Stimulated activated CD8-positive, alpha-beta memory T cell treated with anti-CD3 and anti-CD28 coated beads, Interleukin-12 subunit alpha, Interleukin-12 subunit beta, amount 100 ng/mL, for 24 hours (primary cell): ENCODE data around the gene HMGN2.

Source experiments
- DNase-seq: peaks from one replicate; pipeline ENCODE4 v3.0.0-alpha.2; 2020; ENCODE audit errors: extremely low read depth

Gene HMGN2

GRCh38 chr1:26472320-26472900 is at the start of gene HMGN2:
Gene HMGN2 (plus strand): TSS chr1:26472440. CDS start chr1:26472613, 173 bp downstream.
- DNase-seq = peak; percentile 79

- no peak for DNase-seq
Observed at GRCh38 chr1:26429721-26430120, 42.5 kb upstream of the HMGN2 start.

GRCh38 chr1:26431979-26432695 is 40.1 kb upstream of the HMGN2 start, which contains the start of gene DHDDS:
Gene DHDDS (plus strand): TSS chr1:26432321. CDS start chr1:26432946, 625 bp downstream.
- peak; percentile 94 for DNase-seq

GRCh38 chr1:26432793-26433192 is 39.4 kb upstream of the HMGN2 start:
- DNase-seq = no peak

- DNase-seq = no peak
Observed at GRCh38 chr1:26434161-26434752, 38.0 kb upstream of the HMGN2 start.

GRCh38 chr1:26438041-26438440 is 34.2 kb upstream of the HMGN2 start:
- no peak for DNase-seq

- no peak for DNase-seq
Observed at GRCh38 chr1:26440259-26440658, 32.0 kb upstream of the HMGN2 start.

- DNase-seq = no peak
Observed at GRCh38 chr1:26449868-26450267, 22.4 kb upstream of the HMGN2 start.

- no peak for DNase-seq
Observed at GRCh38 chr1:26450908-26451307, 21.3 kb upstream of the HMGN2 start.

GRCh38 chr1:26452459-26453183 is 19.6 kb upstream of the HMGN2 start:
- no peak for DNase-seq

- no peak for DNase-seq
Observed at GRCh38 chr1:26459148-26459547, 13.1 kb upstream of the HMGN2 start.

GRCh38 chr1:26459573-26460031 is 12.6 kb upstream of the HMGN2 start:
- DNase-seq = no peak

GRCh38 chr1:26468911-26469310 is 3.3 kb upstream of the HMGN2 start:
- no peak for DNase-seq

- no peak for DNase-seq
Observed at GRCh38 chr1:26469558-26469957, 2.7 kb upstream of the HMGN2 start.

GRCh38 chr1:26470878-26471497 is 1.3 kb upstream of the HMGN2 start:
- DNase-seq = no peak

- no peak for DNase-seq
Observed at GRCh38 chr1:26471498-26472319, 531 bp upstream of the HMGN2 start.

- DNase-seq = peak; percentile 82
Observed at GRCh38 chr1:26472901-26473845, 933 bp downstream of the HMGN2 start.

- no peak for DNase-seq
Observed at GRCh38 chr1:26474818-26475217, 2.6 kb downstream of the HMGN2 start.

GRCh38 chr1:26475989-26476388 is 3.7 kb downstream of the HMGN2 start:
- no peak for DNase-seq

- no peak for DNase-seq
Observed at GRCh38 chr1:26476958-26477357, 4.7 kb downstream of the HMGN2 start.
